ENCODE data around the gene MCM3. TPM values are rescaled to one million over a fixed set of nuclear protein-coding genes. Genes with fewer than 3 reads are reported as not detected.

The MCM3 gene
- total RNA-seq, 2 donors from 2014 or later = 168 to 172 TPM

- no peak overlapping the region for H3K4me3 Mint-ChIP-seq
Measured at GRCh38 chr6:52283111-52283510, 1.4 kb downstream of the MCM3 start.

GRCh38 chr6:52276130-52276529 is 8.4 kb downstream of the MCM3 start:
- H3K27me3 ChIP-seq (ENCODE audit: control insufficient read depth, insufficient read depth, low read length, poor library complexity, severe bottlenecking) = no peaks in the 10 kb centered on the region
- peaks cover 87% of the 10 kb centered on the region for H3K36me3 Mint-ChIP-seq (ENCODE audit: low read depth)
- H3K27ac ChIP-seq (ENCODE audit: low read depth, low read length) = no peak overlapping the region
- no peaks in the 10 kb centered on the region for H3K4me1 ChIP-seq (ENCODE audit: control insufficient read depth, insufficient read depth, low read length)
- no peak overlapping the region for H3K27ac Mint-ChIP-seq
- no peaks in the 10 kb centered on the region for H3K4me1 Mint-ChIP-seq
- no peak overlapping the region for H3K9ac ChIP-seq (ENCODE audit: extremely low read depth, low read length, poor library complexity, severe bottlenecking)
- WGBS, 2 experiments (ENCODE audit: insufficient coverage in 1 of 2, insufficient read length in 1 of 2) = 96 to 98% methylated on average over 10 of the region's 10 CpGs
- TF ChIP-seq CTCF (conservative IDR thresholded peaks at IDR 0.05) = no peak
- no peak for DNase-seq
- no peaks in the 10 kb centered on the region for H3K9me3 Mint-ChIP-seq
- H3K27me3 Mint-ChIP-seq (ENCODE audit: insufficient read depth) = no peaks in the 10 kb centered on the region
- H3K36me3 ChIP-seq (ENCODE audit: control insufficient read depth, insufficient read depth, low read length) = peaks cover 98% of the 10 kb centered on the region
- H3K4me3 Mint-ChIP-seq = no peak overlapping the region
- H3K4me3 ChIP-seq (ENCODE audit: low read length) = no peak overlapping the region
- no peaks in the 10 kb centered on the region for H3K9me3 ChIP-seq (ENCODE audit: control insufficient read depth, low read length)

More at GRCh38 chr6:52283111-52283510, 1.4 kb downstream of the MCM3 start:
- Mint-ChIP-seq H3K9me3 (no peaks in the 10 kb centered on the region), H3K27me3 (ENCODE audit: insufficient read depth) (no peaks in the 10 kb centered on the region), H3K36me3 (ENCODE audit: low read depth) (peaks cover 50% of the 10 kb centered on the region), H3K4me1 (peaks cover 7% of the 10 kb centered on the region), H3K27ac (peak overlapping the region; percentile 56)
- H3K9me3 ChIP-seq (ENCODE audit: control insufficient read depth, low read length) = no peaks in the 10 kb centered on the region
- H3K36me3 ChIP-seq (ENCODE audit: control insufficient read depth, insufficient read depth, low read length) = peaks cover 48% of the 10 kb centered on the region
- peak overlapping the region; percentile 91 for H3K9ac ChIP-seq (ENCODE audit: extremely low read depth, low read length, poor library complexity, severe bottlenecking)
- peak overlapping the region; percentile 92 for H3K4me3 ChIP-seq (ENCODE audit: low read length)
- WGBS, 2 experiments (ENCODE audit: insufficient coverage in 1 of 2, insufficient read length in 1 of 2) = 63 to 83% methylated on average over 6 of the region's 6 CpGs
- H3K4me1 ChIP-seq (ENCODE audit: control insufficient read depth, insufficient read depth, low read length) = no peaks in the 10 kb centered on the region
- no peak overlapping the region for H3K27ac ChIP-seq (ENCODE audit: low read depth, low read length)
- DNase-seq = no peak
- H3K27me3 ChIP-seq (ENCODE audit: control insufficient read depth, insufficient read depth, low read length, poor library complexity, severe bottlenecking) = no peaks in the 10 kb centered on the region
- TF ChIP-seq CTCF (conservative IDR thresholded peaks at IDR 0.05) = no peak

GRCh38 chr6:52271852-52272460 is 12.6 kb downstream of the MCM3 start:
- no peak overlapping the region for H3K27ac Mint-ChIP-seq
- H3K9ac ChIP-seq (ENCODE audit: extremely low read depth, low read length, poor library complexity, severe bottlenecking) = no peak overlapping the region
- TF ChIP-seq CTCF (conservative IDR thresholded peaks at IDR 0.05) = no peak
- no peaks in the 10 kb centered on the region for H3K4me1 ChIP-seq (ENCODE audit: control insufficient read depth, insufficient read depth, low read length)
- no peak overlapping the region for H3K4me3 Mint-ChIP-seq
- no peak for DNase-seq
- H3K27ac ChIP-seq (ENCODE audit: low read depth, low read length) = no peak overlapping the region
- no peaks in the 10 kb centered on the region for H3K27me3 ChIP-seq (ENCODE audit: control insufficient read depth, insufficient read depth, low read length, poor library complexity, severe bottlenecking)
- H3K9me3 Mint-ChIP-seq = no peaks in the 10 kb centered on the region
- H3K9me3 ChIP-seq (ENCODE audit: control insufficient read depth, low read length) = no peaks in the 10 kb centered on the region
- H3K4me1 Mint-ChIP-seq = no peaks in the 10 kb centered on the region
- peaks cover 87% of the 10 kb centered on the region for H3K36me3 Mint-ChIP-seq (ENCODE audit: low read depth)
- peaks cover 95% of the 10 kb centered on the region for H3K36me3 ChIP-seq (ENCODE audit: control insufficient read depth, insufficient read depth, low read length)
- no peak overlapping the region for H3K4me3 ChIP-seq (ENCODE audit: low read length)
- H3K27me3 Mint-ChIP-seq (ENCODE audit: insufficient read depth) = no peaks in the 10 kb centered on the region
- WGBS, 2 experiments (ENCODE audit: insufficient coverage in 1 of 2, insufficient read length in 1 of 2) = 94 to 96% methylated on average over 3 to 9 of the region's 9 CpGs
